Activated T-helper 9 cell treated with anti-CD3 and anti-CD28 coated beads, Interleukin-2, amount 50 U/mL, for 16 hours (primary cell): ENCODE measurements around the gene DGCR2.
"Not testable (repeated sequence)": the region's sequence is repeated elsewhere in the genome, so short reads cannot be mapped to it uniquely, and the experiment has no call there.

Experiments
- DNase-seq: peaks from one replicate; pipeline ENCODE4 v3.0.0-alpha.2; 2020; ENCODE audit warnings: low read depth

DGCR2 gene

DNA sequence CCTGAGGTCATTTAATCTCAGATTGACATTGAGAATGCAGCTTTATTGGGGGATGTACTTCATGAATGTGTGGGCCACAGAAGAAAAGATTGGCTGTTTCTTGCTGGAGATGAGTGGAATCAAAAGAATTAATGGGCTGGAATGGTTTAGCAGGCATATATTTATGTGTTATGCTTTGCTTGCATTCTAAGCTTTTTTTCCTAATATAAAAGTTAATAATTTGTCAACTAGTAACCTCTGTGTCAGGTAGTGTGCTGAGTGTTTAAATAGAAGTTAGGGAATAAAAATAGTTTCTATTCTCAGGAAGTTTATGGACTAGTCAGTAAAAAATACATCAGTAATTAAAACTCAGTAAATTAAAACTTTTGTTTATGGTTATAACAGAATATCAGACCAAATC, 118.7 kb downstream of the DGCR2 start:
- DNase-seq: no peak

DNA sequence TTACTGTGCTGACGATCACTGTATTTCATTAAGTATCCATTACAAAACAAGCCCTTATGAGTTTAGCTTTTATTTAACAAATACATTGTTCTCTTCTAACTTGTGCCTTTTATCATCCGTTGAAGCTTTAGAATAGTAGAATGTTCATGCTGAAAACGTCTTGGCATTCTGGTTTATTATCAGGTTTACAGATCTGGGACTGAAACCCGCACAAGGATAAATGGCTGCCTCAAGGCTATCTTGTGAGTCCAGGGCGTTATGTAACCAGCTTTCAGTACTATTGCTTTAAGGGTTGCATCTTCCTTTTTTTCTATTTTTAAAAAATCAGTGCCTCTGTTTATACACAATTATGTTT, 119.6 kb downstream of the DGCR2 start:
- DNase-seq: no peak

- no peak for DNase-seq
Observed at GRCh38 chr22:19001204-19001603, 121.0 kb downstream of the DGCR2 start.

DNA sequence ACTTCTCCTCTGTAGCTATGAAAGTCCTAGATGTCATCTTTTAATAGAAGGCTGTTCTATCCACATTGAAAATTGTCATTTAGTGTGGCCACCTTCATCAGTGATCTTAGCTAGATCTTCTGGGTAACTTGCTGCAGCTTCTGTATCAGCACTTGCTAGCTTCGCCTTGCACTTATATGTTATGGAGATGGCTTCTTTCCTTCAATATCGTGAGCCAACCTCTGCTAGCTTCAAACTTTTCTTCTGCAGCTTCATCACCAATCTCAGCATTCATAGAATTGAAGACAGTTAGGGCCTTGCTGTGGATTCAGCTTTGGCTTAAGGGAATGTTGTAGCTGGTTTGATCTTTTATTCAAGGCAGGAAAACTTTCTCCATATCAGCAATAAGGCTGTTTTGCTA, 122.1 kb downstream of the DGCR2 start:
- DNase-seq: not testable (repeated sequence)

GRCh38 chr22:18999416-18999815, 122.8 kb downstream of the DGCR2 start:
- no peak for DNase-seq

- no peak for DNase-seq
Observed at GRCh38 chr22:18999008-18999407, 123.2 kb downstream of the DGCR2 start.

DNA sequence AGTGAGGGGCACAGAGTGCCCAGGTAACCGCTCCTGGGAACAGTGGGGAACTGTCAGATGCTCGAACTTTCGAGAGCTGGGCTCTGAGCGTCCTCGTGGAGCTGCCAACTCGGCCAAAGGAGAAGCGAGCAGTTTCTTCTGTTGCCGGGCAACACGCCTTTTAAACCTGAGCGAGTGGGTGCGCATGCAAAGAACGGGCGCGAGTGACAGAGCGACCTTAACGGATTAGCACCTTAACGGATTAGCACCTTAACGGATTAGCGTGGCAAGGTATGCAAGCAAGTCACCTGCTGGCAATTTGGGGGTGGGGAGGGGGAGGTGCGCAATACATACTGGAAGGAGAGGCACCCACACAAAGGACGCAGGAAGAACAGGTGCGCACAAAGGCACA, 124.3 kb downstream of the DGCR2 start:
- DNase-seq: no peak

GRCh38 chr22:18997306-18997924, 124.8 kb downstream of the DGCR2 start:
- no peak for DNase-seq

GRCh38 chr22:18996376-18996900, 125.8 kb downstream of the DGCR2 start:
- DNase-seq: no peak

DNA sequence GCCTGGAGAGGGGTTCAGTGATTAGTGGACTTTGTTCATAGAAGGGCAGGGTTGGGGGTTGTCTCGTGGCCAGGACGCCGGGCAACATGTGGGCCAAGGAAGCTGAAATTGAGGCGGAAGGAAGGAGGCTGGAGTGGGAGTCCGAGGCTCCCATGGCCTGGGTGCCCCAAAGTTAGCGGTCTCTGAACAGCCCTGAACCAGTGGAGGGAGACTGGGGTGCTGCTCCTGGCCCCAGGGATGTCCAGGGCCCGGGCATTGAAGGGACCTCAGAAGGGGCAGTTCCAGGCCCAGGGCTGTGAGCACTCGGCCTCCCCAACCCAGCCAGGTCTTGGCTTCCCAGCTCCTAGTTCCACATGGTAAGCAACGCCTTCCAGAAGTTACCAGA, 126.9 kb downstream of the DGCR2 start:
- DNase-seq: no peak

- no peak for DNase-seq
Observed at GRCh38 chr22:18994701-18995326, 127.4 kb downstream of the DGCR2 start.

GRCh38 chr22:18994056-18994455, 128.2 kb downstream of the DGCR2 start:
- no peak for DNase-seq

- DNase-seq: no peak
Observed at GRCh38 chr22:18992543-18993198, 129.5 kb downstream of the DGCR2 start.

DNA sequence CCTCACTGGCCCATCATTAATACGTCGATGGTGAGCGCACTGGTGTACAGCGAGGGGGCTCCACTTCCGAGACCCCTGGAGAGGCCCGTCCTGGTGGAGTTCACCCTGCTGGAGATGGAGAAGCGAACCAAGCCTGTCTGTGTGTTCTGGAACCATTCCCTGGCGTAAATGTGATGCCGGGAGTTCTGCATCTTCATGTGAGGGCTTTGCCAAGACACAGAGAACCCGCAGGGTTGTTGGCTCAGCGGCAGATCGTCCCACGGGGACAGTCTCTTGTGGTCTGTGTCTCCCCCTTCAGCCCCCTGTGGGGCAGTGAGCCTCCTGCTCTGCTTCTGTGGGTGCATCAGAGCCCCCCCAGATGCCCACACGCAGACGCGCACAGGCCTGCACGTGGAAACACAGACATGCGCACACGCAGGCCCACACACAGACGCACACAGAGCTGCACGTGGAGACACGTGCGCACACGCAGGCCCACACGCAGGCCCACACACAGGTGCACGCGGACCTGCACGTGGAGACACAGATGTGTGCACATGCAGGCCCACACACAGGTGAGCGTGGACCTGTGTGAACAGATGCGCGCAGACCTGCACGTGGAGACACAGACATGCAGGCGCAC, 130.3 kb downstream of the DGCR2 start:
- DNase-seq: no peak

- DNase-seq: no peak
Observed at GRCh38 chr22:18991138-18991432, 131.1 kb downstream of the DGCR2 start.

DNA sequence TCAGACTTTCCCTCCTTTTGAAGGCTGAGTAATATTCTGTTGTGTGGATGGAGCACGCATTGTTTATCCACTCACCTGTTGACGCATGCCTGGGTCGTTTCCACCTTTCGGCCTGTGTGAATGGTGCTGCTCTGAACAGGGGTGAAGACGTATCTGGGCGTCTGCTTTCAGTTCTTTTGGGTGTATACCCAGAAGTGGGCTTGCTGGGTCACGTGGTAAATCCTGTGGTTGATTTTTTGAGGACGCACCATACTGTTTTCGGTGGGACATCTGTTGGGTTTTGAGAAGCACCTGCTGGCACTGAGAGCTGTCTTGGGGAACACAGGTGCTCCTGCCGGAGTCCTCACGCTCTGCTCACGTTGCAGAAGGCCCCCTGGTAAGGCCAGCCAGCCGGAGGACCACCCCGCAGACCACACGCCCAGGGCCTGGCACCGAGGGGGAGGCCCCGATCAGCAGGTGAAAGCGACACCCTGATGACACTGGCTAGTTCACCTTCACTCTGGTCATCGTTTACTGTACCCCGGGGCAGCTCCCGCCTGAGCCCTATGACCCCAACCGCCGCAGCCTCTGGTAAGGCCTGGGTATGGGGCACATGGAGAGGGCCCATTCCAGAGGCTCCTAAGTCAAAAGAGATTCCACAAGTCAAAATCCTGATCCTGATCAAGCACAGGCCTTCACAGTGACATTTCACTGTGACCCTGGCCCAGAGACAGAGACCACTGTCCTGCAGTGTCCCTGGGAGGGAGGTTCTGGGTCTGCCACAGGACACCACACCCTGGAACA, 131.7 kb downstream of the DGCR2 start:
- no peak for DNase-seq

DNA sequence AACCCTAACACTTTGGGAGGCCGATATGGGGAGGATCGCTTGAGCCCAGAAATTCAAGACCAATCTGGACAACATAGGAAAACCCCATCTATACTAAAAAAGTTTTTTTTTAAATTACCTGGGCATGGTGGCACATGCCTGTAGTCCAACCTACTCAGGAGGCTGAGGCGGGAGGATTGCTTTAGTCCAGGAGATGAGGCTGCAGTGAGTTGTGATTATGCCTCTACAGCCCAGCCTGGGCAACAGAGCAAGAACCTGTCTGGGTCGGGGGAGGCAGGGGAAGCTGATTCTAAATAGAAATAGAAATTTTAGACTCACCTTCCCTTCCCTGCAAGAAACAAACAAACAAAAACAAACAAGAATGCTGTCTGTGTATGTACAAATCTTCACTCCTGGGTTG, 133.3 kb downstream of the DGCR2 start:
- DNase-seq: no peak

GRCh38 chr22:18987765-18988164, 134.4 kb downstream of the DGCR2 start:
- DNase-seq: no peak

GRCh38 chr22:18987114-18987513, 135.1 kb downstream of the DGCR2 start:
- DNase-seq: not testable (repeated sequence)
